T-helper 22 cell (primary cell): Measurements from ENCODE around the gene ITGA8.

Experiments
- DNase-seq: peaks from one replicate; pipeline ENCODE4 v3.0.0-alpha.2; 2020; ENCODE audit warnings: low read depth

Gene ITGA8

DNA sequence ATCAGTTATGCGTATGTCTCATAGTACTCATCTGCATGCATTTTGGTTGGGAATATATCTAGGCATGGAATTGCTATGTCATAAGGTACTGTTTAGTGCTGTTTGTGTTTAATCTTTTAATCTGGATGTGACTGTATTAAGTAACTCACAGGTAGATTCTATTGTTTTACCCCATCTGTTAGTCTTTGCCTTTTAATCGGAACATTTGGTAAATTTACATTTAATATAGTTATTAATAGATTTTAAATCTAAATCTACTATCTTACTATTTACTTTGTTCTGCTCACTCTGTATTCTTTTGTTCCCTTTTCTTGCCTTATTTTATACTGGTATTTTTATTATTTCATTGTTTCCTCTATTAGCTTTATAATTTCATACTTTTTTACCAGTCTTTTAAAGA, 10.6 kb upstream of the ITGA8 start:
- DNase-seq = no peak

GRCh38 chr10:15729890-15730289, 10.2 kb upstream of the ITGA8 start:
- DNase-seq = no peak

DNA sequence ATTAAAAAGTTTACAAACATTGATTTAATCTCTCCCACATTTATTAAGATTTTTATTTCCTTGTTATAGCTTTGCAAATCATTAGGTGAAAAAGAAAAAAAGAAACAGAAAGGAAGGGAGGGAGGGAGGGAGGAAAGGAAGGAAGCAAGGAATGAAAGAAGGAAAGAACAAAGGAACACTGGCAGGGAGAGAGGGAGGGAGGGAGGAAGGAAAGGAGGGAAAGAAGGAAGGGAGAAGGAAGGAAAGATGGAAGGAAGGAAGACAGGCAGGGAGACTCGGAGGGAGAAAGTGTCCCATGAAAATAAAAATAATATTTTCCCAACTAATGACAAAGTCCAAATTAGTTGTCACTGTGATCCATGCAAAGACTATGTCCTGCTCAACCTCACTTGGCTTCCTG, 6.3 kb upstream of the ITGA8 start:
- DNase-seq = no peak

DNA sequence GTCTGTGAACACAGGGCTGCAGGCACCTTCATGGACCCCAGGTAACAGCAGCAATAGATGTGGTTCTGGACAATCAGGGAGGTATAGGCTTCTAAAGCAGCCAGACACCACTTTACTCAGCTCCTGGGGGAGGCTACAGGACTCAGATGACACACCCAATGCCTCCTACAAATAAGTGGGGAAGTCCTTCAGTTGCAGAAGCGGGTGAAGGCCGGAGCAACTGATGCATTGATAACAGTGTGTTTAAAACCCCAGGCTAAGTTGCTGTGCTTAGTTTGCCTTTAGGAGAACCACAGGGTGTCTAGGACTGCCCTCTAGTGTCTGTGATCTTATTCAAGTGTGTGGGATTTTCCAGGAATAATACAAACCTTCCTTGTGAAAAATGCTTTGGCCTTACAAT, 5.9 kb upstream of the ITGA8 start:
- DNase-seq = no peak

DNA sequence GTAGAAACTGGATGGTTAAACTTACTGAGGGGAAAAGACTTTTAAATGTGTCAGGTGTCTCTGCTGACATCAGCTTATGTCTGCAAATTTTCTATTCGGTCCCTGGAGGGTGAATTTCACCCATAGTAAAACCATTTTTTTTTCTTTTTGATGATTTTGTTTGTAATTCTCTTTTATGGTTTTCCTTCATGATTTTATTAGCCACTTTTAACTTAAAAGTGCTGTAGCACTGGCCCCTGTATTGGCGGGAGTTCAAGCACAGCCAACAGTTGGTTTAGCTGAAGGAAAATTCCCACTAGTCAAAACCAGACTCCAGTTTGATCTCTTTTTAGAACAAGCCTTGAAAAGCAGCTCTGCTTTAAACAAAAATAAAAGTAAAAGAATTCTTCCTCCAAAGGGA, 5.0 kb upstream of the ITGA8 start:
- no peak for DNase-seq

DNA sequence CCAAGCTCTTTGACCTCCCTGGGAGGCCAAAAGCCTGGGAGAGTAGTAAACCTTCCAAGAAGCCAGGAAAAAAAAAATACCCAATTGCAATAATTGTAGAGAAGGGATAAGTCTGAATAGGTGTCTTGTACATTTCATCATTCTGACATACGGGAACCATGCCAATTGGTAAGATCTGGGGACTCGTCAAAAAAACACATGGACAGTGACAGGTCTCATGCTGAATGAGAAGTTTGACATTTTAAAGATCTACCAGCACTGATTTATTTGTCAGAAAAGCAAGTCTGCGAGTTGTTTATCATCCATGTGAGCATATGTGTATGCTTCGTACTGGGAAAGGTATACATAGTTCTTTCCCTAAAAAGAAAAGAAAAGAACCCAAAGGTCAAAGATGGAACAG, 4.1 kb upstream of the ITGA8 start:
- DNase-seq = no peak

GRCh38 chr10:15720635-15721287, 1.0 kb upstream of the ITGA8 start:
- DNase-seq = no peak

- no peak for DNase-seq
Observed at GRCh38 chr10:15719049-15719898, 448 bp downstream of the ITGA8 start.

DNA sequence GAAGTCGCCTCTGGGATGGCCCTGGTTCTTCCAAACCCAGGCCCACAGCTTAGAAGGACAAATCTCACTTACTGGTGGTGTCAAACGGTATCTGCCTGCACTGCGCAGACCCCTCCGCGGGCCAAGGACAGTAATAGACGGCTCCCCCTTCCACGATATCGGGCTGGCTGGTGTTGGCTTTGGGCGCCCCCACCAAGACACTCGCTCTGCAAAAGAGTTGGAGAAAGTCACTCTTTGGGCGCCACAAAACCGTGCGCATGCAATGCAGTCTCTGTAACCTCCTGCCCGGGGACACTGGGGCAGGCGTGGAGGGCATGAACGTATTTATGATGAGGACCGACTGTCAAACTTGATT, 1.1 kb downstream of the ITGA8 start:
- no peak for DNase-seq

- DNase-seq = no peak
Observed at GRCh38 chr10:15715619-15716227, 4.0 kb downstream of the ITGA8 start.

DNA sequence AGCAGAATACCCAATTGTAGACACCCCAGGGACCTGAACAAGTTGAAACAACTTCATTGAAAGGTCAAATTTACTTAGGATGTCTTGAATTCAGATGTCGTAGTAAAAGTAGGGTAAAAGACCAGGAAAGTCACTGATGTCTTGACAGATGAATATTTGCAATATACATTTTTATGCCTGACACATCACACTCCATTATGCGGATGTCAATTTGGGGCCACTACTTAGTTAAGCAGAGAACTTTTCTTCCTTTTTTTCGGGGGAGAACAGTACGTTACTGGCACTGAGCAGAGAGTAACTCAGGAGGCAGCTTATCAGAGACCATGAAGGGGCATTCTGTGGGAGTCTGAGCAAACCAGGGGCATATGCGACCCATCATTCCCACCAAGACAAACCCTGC, 4.9 kb downstream of the ITGA8 start:
- DNase-seq = no peak

DNA sequence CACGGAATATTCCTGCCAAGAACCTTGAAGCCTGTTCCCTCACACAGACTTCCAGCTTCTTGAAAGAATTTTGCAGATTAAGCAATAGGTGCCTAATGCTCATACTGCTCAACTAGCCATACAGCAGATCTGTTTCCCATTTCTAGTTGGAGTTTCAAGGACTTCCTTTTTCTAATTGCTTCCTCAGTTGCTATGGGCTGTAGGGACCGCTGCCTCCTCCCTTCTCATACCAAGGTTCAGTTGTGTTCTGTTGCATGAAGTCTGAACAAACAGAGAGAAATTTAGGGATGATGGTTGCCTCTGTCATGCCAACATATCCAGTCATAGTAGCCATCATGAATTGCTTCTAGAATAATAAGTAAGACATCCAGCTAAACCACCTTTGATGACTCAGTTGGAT, 6.8 kb downstream of the ITGA8 start:
- no peak for DNase-seq

GRCh38 chr10:15710455-15710854, 9.3 kb downstream of the ITGA8 start:
- DNase-seq = no peak

- no peak for DNase-seq
Observed at GRCh38 chr10:15705298-15705697, 14.4 kb downstream of the ITGA8 start.

DNA sequence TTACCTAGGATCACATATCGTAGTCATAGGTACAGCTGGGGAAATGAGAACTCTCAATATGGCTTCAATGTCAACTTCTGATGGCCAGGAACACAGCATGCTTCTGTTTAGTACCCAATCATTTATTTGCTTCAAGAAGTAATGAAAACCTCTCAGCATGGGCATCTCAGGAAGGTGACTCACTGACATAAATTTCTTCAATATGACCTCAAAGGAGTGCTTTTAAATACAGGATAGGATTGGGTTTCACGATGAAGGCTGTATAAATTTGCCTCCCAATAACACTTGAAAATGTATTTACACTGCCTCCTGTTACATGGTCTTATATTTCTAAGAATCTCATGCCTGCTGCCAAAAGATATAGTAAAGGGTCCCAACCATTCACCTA, 15.1 kb downstream of the ITGA8 start:
- no peak for DNase-seq

DNA sequence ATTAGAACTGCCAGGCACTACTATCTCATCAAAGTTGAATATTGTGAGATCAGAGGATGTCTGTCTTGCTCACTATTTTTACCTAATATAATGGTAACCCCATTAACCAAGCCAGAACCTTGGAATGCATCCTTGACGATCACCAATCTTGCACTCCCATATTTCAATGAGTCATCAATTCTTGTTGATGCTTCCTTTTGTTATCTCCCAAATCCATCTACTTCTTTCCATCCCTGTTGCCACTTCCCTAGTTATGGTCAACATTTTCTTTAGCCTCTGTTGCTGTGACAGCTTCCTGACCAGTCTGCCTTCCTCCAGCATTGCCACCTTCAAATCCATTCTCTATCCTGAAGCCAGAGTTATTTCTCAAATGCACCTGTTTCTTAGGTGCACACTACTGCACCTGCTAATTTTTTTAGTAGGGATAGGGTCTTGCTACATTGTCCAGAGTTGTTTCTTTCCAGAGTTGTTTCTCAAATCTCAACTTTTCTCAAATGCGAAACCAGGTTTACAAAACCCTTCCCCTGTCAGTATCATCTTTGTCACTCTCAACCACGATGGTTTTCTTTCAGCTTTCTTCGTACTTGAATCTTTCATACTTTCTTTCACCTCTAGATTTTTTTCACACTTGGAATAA, 15.7 kb downstream of the ITGA8 start:
- no peak for DNase-seq

DNA sequence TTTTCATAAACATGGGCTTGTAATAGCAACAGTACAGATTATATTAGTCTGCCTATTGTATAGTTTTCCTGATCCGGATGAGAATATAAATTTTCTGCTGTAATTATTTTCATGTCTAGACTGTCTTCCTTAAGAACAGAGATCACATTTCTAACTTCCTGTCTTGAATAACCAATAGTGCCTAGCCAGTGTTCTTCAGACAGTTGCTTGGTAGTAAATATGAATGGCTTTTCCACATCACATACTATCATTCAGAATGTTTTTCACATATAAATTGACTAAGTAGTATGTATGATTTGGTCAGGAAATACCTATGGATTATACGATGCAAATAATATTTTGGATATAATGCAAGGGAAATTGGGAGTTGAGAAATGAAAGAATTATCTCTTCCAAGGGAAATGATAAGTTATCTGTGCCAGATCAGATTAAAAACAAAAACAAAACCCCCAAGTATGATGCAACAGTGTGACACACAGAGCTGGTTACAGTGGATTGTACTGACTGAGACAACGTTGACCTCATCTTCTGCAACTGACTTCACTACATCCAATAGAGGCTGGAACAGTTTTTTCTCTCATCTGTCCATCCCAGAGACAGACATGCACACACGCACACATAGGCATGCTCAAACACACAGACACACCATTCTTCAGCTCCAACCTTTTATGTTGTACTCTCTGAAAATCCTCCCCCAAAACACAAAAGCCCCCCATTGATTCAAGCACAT, 16.4 kb downstream of the ITGA8 start:
- no peak for DNase-seq

- no peak for DNase-seq
Observed at GRCh38 chr10:15700078-15700674, 19.5 kb downstream of the ITGA8 start.

- no peak for DNase-seq
Observed at GRCh38 chr10:15695852-15696251, 23.9 kb downstream of the ITGA8 start.

DNA sequence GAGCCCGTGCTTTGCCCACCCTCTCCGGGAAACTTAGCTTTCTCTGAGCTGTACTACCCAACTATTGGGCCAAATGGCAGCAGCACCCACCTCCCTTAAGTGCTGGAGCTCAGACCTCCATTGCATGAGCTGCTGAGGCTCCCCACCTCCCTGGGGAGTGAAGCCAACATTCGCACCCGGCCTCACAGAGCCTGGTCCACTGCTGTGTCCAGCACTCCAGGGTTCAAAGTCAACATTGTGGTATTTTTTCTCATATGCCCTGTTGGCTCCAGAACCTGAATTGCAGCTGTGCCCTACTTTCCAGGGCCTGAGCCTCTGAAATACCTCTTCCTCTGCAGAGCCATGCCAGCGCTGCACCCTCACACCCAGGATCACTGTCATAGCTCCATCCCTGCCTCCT, 29.7 kb downstream of the ITGA8 start:
- no peak for DNase-seq

DNA sequence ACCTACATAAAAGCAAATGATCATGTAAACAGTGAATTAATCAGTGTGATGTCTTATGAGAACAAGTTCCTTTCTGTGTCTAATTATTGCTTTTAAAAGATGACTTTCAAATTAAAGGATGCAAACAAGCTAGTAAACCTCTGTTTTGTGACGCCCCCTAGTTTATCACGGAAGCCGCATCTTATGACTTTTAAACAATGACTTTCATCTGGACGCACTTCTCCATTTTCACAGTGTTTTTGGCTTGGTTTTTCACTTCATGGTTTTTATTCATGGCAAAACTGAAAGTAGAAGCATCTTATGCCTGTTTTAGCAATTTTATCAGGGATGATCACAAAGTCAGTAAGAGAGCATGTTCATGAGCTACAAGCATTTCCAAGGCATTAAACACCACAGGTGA, 35.0 kb downstream of the ITGA8 start:
- DNase-seq = no peak

DNA sequence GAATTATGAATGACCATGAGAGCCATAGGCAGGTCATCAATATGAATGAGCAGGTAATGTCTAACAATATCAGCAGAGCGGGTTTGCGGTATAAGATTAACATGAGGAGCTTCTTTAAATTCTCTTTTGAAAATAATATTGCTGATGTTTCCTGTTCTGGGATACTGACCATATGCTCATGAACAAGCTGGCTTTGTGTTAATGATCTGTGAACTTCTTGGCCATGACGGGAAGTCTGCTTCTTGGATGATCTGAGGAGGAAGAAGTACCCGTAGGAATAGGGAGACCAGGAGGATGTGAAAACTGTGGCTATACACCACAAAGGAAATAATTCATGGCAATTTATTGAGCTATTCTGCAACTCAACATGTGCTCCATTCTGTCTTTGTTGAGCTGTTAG, 38.6 kb downstream of the ITGA8 start:
- no peak for DNase-seq
